HepG2 (cell line): Measurements from ENCODE around the gene DIABLO. TPM values are rescaled to one million over a fixed set of nuclear protein-coding genes. Genes with fewer than 3 reads are reported as not detected.

Experiments used
- ATAC-seq: fragments of 200-7000 bp; cut with Tn5 transposase; 3 replicates; pipeline ENCODE4 v1.9.1; 2020; ENCODE audit warnings: mild to moderate bottlenecking, moderate library complexity
- BruUV-seq: library from RNA; stranded (reverse); fragments of 400-500 nt; replicated peaks from 2 replicates; lab custom pipeline; 2021; lab: Mats Ljungman, UMichigan
- CTCF ChIA-PET: fragments of 300-600 bp; formaldehyde crosslinking; extraction: SDS; loops from one replicate; lab custom pipeline; 2021; ENCODE audit warnings: low total read pairs, inconsistent platforms, low intra/inter-chr PET ratio; lab: Yijun Ruan, JAX
- POLR2A ChIA-PET: fragments of 350-600 bp; sonication (Branson Sonifier 250); formaldehyde crosslinking; loops from one replicate; lab custom pipeline; 2020; ENCODE audit warnings: antibody characterized with exemption, inconsistent platforms; lab: Yijun Ruan, JAX
- DNase-seq: peaks from one replicate; pipeline ENCODE4 v3.0.0-alpha.2; 2015; ENCODE audit warnings: low spot score
- FAIRE-seq: peaks from 3 replicates; lab custom pipeline; 2011; peaks lifted over from hg19 to GRCh38; lab: Jason Lieb, UNC
- H2AFZ ChIP-seq: one replicate; pipeline ENCODE4 v1.6.1; 2011; ENCODE audit warnings: low read length, inconsistent platforms
- H3K27ac ChIP-seq: fragments of 300-600 bp; 3 replicates; pipeline ENCODE4 v1.8.0; 2011; ENCODE audit warnings: mixed run types, mild to moderate bottlenecking, mixed read lengths, low read length, inconsistent platforms; ENCODE audit not compliant: insufficient read depth; ENCODE audit errors: extremely low read length
- H3K27me3 ChIP-seq, 2 experiments: fragments of 200-600 bp in 1 of 2; 2 replicates in 1 of 2; 3 replicates in 1 of 2; pipeline versions ENCODE4 v1.6.0 to v1.8.0; 2011; ENCODE audit warnings: low read length in 2 of 2, mild to moderate bottlenecking in 2 of 2, moderate library complexity in 2 of 2, inconsistent platforms in 1 of 2; ENCODE audit not compliant: insufficient read depth in 2 of 2, control insufficient read depth in 1 of 2
- H3K36me3 ChIP-seq, 2 experiments: fragments of 200-600 bp in 1 of 2; replicated peaks in 1 of 2; 2 replicates in 1 of 2; 3 replicates in 1 of 2; pipeline versions ENCODE4 v1.5.1 to v1.8.0; 2011; ENCODE audit warnings: low read length in 2 of 2, inconsistent platforms in 1 of 2; ENCODE audit not compliant: insufficient read depth in 2 of 2, control insufficient read depth in 1 of 2
- H3K4me1 ChIP-seq: 2 replicates; pipeline ENCODE4 v1.5.1; 2012; ENCODE audit warnings: low read length, inconsistent platforms; ENCODE audit not compliant: insufficient read depth
- H3K4me2 ChIP-seq: 2 replicates; pipeline ENCODE4 v1.6.0; 2011; ENCODE audit warnings: low read depth, low read length, inconsistent platforms
- H3K4me3 ChIP-seq, 3 experiments: fragments of 200-600 bp in 1 of 3; sonication (generic), shearing (Covaris generic) in 1 of 3; replicated peaks in 1 of 3; 2 replicates each; pipeline ENCODE4 v1.5.1; 2011 to 2016; ENCODE audit warnings: low read length in 3 of 3, inconsistent platforms in 2 of 3, low read depth in 2 of 3, mild to moderate bottlenecking in 2 of 3, control low read depth in 1 of 3, mixed read lengths in 1 of 3; ENCODE audit not compliant: insufficient read depth in 1 of 3
- H3K79me2 ChIP-seq: one replicate; pipeline ENCODE4 v1.6.1; 2011; ENCODE audit warnings: low read length, inconsistent platforms; ENCODE audit not compliant: insufficient read depth
- H3K9ac ChIP-seq: 2 replicates; pipeline ENCODE4 v1.6.0; 2011; ENCODE audit warnings: mild to moderate bottlenecking, low read depth, low read length, inconsistent platforms; ENCODE audit not compliant: insufficient read depth
- H3K9me3 ChIP-seq: 2 replicates; pipeline ENCODE4 v1.5.1; 2012; ENCODE audit warnings: mild to moderate bottlenecking, low read length
- H4K20me1 ChIP-seq: 2 replicates; pipeline ENCODE4 v1.6.0; 2011; ENCODE audit warnings: inconsistent platforms, mild to moderate bottlenecking, low read length, moderate library complexity; ENCODE audit not compliant: insufficient read depth
- JUN ChIP-seq: sonication (generic); formaldehyde crosslinking; IDR thresholded peaks from 2 replicates; pipeline ENCODE4 v1.4.0; 2020; ENCODE audit warnings: mild to moderate bottlenecking, missing genetic modification reagents
- NFE2 ChIP-seq: sonication (generic); formaldehyde crosslinking; IDR thresholded peaks from 2 replicates; pipeline ENCODE4 v1.4.0; 2020; ENCODE audit warnings: missing genetic modification reagents
- NFYB ChIP-seq: sonication (generic); formaldehyde crosslinking; IDR thresholded peaks from 2 replicates; pipeline ENCODE4 v1.4.0; 2020; ENCODE audit warnings: missing genetic modification reagents
- SMC3 ChIP-seq: IDR thresholded peaks from 2 replicates; pipeline ENCODE4 v1.6.1; 2011; ENCODE audit warnings: low read length, improper control_type of control experiment
- ZNF281 ChIP-seq: sonication (generic); formaldehyde crosslinking; IDR thresholded peaks from 2 replicates; pipeline ENCODE4 v1.4.0; 2020; ENCODE audit warnings: missing genetic modification reagents, borderline replicate concordance
- ZNF317 ChIP-seq: sonication (generic); formaldehyde crosslinking; IDR thresholded peaks from 2 replicates; pipeline ENCODE4 v1.5.0; 2020; ENCODE audit warnings: mild to moderate bottlenecking, missing genetic modification reagents
- ZNF547 ChIP-seq: sonication (generic); formaldehyde crosslinking; IDR thresholded peaks from 2 replicates; pipeline ENCODE4 v1.5.1; 2020; ENCODE audit warnings: mild to moderate bottlenecking, missing genetic modification reagents
- WGBS: methylation state at CpG from one replicate; pipeline ENCODE4 v1.1.6; 2017; ENCODE audit warnings: low lambda C conversion rate; 5-methylcytosine and 5-hydroxymethylcytosine counted together
- in situ Hi-C: cut with HindIII; loops from 2 replicates; pipeline ENCODE4 v1.10.0; 2017; ENCODE audit warnings: low pct_unique_long_range_greater_than_20kb; ENCODE audit not compliant: extremely low pct_ligation_motif_present
- intact Hi-C: fragments of 100-400 bp; cut with micrococcal nuclease; formaldehyde crosslinking; loops from one replicate; pipeline ENCODE4 v1.10.0; 2022; ENCODE audit not compliant: unreplicated experiment
- polyA plus RNA-seq, 8 experiments: library from polyadenylated mRNA; depleted of rRNA in 3 of 8; stranded (reverse) in 7 of 8; unstranded in 1 of 8; fragments of >200 nt; fragmentation: Illumina TruSeq in 4 of 8; extraction: Trizol in 4 of 8; gene quantifications; 2 replicates each; pipeline versions ENCODE4 v1.2.1 to v1.2.3, GENCODE V29; 2011 to 2016; ENCODE audit warnings: low read depth in 4 of 8, missing spikeins in 1 of 8, mixed read lengths in 1 of 8; ENCODE audit not compliant: insufficient read depth in 1 of 8
- total RNA-seq, 5 experiments: library from RNA; depleted of rRNA; stranded (reverse); fragments of >200 nt; fragmentation: Illumina TruSeq; extraction: Trizol; gene quantifications; 2 replicates each; pipeline ENCODE4 v1.2.3, GENCODE V29; 2016; ENCODE audit warnings: low read depth in 1 of 5

The DIABLO gene
- total and polyA plus RNA-seq, 2 of the 13 experiments (the other 11 are each of a cell fraction or from before 2014, with no cell fraction given): 20.7 to 70.9 TPM

DNA sequence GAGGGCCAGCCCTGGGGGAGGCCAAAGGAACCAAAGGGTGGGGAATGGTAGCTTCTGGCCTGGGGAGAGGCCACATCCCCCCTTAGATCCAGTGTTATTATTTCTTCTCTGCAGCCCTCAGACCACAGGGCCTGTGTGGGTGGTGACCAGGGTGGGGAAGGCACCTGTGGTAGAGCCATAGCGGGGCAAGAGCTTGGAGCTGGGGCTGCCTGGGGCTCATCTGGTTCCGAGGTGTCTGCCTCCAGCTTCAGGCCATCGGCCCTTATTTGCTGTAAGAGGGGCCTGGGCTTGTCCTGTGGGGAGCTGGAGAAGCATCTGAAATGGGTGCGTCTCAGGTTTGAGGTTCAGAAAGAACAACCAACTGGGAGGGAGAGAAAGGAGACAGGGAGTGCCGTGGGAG is 24.5 kb downstream of the DIABLO start:
- ChIA-PET POLR2A (no interaction called here), CTCF (no interaction called here)
- Histone ChIP-seq H3K4me2 (no peak overlapping the region; the same call in 1 of the 2 replicates), H3K79me2 (no peaks in the 10 kb centered on the region), H3K27ac (no peak overlapping the region), H3K4me3 (no peak overlapping the region), H3K9me3 (no peaks in the 10 kb centered on the region), H2AFZ (no peak overlapping the region), H3K4me1 (peaks cover 59% of the 10 kb centered on the region), H3K9ac (no peak overlapping the region), H4K20me1 (no peaks in the 10 kb centered on the region), H3K36me3 (no peaks in the 10 kb centered on the region), H3K27me3 (peaks cover 6 to 76% of the 10 kb centered on the region in 2 experiments)
- DNase-seq (no peak), FAIRE-seq (no peak), ATAC-seq (no peak)
- intact Hi-C loops: no loop called here
- BruUV-seq: no TSS peak
- 56% methylated on average over 4 of the region's 5 CpGs for WGBS
- TF ChIP-seq ZNF317 (CRISPR knock-in tag) (no peak), ZNF281 (no peak), SMC3 (no peak), NFE2 (no peak), ZNF547 (no peak), JUN (CRISPR knock-in tag) (no peak), NFYB (CRISPR knock-in tag) (no peak)
- in situ Hi-C loops: no loop called here
